ENCODE results near the gene C14orf132. TPM values are rescaled to one million over a fixed set of nuclear protein-coding genes. Genes with fewer than 3 reads are reported as not detected.

The C14orf132 gene
- total and polyA plus RNA-seq, 2 experiments from 2014 or later = 17.0 to 19.3 TPM

DNA sequence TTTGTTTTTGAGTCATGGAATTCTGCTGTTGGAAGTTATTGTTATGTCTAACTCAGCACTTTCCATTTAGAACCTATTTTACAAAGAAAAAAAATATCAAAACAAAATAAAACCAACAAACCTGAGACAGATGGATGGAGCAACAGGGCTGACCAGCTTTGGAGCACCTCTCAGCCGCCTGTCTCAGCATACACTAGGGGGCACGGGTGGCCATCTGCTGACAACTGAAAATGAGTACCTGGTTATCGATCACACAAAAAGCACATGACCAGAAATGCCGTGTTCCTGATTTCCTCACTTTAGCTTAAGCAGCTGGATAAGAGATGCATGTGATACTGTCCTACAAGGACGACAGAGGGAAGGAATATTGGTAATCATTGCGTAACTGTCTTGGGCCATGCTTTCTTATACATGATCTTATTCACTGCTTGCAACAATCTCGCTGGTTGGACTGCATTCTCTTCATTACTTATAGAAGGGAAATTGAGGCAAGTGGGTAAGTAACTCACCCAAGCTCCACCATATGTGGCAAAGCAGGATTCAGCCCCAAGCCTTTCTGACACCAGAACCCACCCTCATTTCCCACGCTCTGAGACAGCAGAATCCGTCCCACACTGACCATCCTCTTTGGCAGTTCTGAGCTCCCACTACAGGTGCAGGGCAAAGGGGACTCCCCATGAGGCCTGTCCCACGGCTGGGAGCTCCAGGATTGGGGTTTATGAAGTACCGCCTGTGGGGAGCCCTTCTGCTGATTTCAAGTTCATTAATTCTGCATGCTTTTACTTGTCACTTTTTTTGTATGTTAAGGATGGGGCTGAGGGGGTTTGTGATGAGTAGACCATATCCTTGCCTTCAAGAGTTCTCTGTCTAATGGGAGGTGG is 43.5 kb downstream of the C14orf132 start:
- no peaks in the 10 kb centered on the region for H3K27me3 ChIP-seq
- no peak overlapping the region for H3K27ac ChIP-seq
- 90% methylated on average over 11 of the region's 11 CpGs for WGBS (ENCODE audit: low lambda C conversion rate, missing lambda C conversion rate)
- TF ChIP-seq, protein P1, sequence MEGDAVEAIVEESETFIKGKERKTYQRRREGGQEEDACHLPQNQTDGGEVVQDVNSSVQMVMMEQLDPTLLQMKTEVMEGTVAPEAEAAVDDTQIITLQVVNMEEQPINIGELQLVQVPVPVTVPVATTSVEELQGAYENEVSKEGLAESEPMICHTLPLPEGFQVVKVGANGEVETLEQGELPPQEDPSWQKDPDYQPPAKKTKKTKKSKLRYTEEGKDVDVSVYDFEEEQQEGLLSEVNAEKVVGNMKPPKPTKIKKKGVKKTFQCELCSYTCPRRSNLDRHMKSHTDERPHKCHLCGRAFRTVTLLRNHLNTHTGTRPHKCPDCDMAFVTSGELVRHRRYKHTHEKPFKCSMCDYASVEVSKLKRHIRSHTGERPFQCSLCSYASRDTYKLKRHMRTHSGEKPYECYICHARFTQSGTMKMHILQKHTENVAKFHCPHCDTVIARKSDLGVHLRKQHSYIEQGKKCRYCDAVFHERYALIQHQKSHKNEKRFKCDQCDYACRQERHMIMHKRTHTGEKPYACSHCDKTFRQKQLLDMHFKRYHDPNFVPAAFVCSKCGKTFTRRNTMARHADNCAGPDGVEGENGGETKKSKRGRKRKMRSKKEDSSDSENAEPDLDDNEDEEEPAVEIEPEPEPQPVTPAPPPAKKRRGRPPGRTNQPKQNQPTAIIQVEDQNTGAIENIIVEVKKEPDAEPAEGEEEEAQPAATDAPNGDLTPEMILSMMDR (IDR thresholded peaks at IDR 0.05; ENCODE audit: poor library complexity) = no peak
- no peak for TF ChIP-seq EZH2phosphoT487 (IDR thresholded peaks at IDR 0.05; ENCODE audit: low read depth, severe bottlenecking, unreplicated experiment)
- TF ChIP-seq EZH2 (IDR thresholded peaks at IDR 0.05; ENCODE audit: borderline replicate concordance) = no peak
- no peaks in the 10 kb centered on the region for H4K20me1 ChIP-seq (ENCODE audit: insufficient read depth, poor library complexity, severe bottlenecking)
- no peaks in the 10 kb centered on the region for H3K9me3 ChIP-seq (ENCODE audit: low read depth)
- H3K79me2 ChIP-seq = peaks cover 3% of the 10 kb centered on the region
- no peak overlapping the region for H3K4me2 ChIP-seq
- no peak overlapping the region for H3K4me3 ChIP-seq
- peaks cover 3% of the 10 kb centered on the region for H3K4me1 ChIP-seq (ENCODE audit: insufficient read depth)
- no peaks in the 10 kb centered on the region for H3K9me2 ChIP-seq (replicated peaks; ENCODE audit: insufficient read depth)
- no peaks in the 10 kb centered on the region for H3K36me3 ChIP-seq (replicated peaks; ENCODE audit: insufficient read depth, low read depth)
- H2AFZ ChIP-seq = no peak overlapping the region
- DNase-seq (ENCODE audit: low spot score) = no peak

DNA sequence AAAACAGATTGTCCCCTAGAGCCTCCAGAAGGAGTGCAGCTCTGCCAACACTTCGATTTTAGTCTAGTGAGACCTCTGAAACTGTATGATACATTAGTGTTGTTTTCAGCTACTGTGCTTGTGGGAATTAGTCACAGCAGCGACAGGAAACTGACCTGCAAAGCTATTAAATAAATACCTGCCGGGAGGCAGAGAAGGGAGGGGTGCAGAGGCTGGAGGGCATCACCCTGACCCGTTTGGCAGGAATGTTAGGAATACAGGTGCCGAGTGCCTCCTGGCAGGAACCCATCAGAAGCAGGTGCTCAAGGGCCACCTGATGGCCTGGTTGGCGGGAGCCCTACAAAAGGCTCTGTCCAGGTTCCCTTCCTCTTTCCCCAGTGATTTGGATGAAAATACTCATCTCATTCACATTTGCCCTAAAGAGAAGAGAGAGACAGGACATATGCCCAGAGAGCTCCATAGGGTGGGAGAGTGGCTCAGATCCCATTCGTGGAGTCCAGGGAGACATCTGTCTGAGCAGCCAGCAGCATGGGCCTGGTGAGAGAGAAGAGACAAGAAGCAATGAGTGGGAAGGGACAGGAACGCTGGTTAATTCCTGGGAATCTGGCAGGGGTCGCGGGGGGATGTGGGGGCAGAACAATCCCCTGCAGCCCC is 44.6 kb downstream of the C14orf132 start:
- Histone ChIP-seq H3K36me3 (replicated peaks; ENCODE audit: insufficient read depth, low read depth) (no peaks in the 10 kb centered on the region), H3K4me1 (ENCODE audit: insufficient read depth) (peaks cover 2% of the 10 kb centered on the region), H3K79me2 (peaks cover 3% of the 10 kb centered on the region), H2AFZ (no peak overlapping the region), H3K4me3 (no peak overlapping the region), H3K9me3 (ENCODE audit: low read depth) (no peaks in the 10 kb centered on the region), H3K27ac (no peak overlapping the region), H3K4me2 (no peak overlapping the region), H3K9me2 (replicated peaks; ENCODE audit: insufficient read depth) (no peaks in the 10 kb centered on the region), H4K20me1 (ENCODE audit: insufficient read depth, poor library complexity, severe bottlenecking) (no peaks in the 10 kb centered on the region), H3K27me3 (no peaks in the 10 kb centered on the region)
- TF ChIP-seq, protein P1 (IDR thresholded peaks at IDR 0.05; ENCODE audit: poor library complexity) = no peak
- no peak for DNase-seq (ENCODE audit: low spot score)
- WGBS (ENCODE audit: low lambda C conversion rate, missing lambda C conversion rate) = 82% methylated on average over 10 of the region's 10 CpGs

DNA sequence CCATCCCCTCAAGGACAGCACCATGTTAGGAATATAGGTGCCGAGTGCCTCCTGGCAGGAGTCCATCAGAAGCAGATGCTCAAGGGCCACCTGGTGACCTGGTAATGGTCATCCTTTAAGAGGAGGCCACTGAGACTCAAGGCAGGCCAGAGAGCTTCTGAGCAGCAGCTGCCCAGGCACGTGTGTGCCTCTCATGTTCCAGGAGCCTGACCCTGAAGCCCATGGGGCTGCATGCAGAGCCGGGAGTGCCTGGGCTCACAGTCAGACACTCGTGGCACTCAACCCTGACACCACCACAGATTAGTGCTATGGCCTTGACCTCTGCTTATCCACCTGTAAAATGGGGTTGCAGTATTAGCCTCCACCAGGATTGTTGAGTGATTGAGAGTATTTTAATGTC is 45.6 kb downstream of the C14orf132 start:
- H3K4me2 ChIP-seq = no peak overlapping the region
- no peak overlapping the region for H2AFZ ChIP-seq
- H3K9me3 ChIP-seq (ENCODE audit: low read depth) = no peaks in the 10 kb centered on the region
- H3K36me3 ChIP-seq (replicated peaks; ENCODE audit: insufficient read depth, low read depth) = no peaks in the 10 kb centered on the region
- H3K4me1 ChIP-seq (ENCODE audit: insufficient read depth) = no peaks in the 10 kb centered on the region
- H3K9me2 ChIP-seq (replicated peaks; ENCODE audit: insufficient read depth) = no peaks in the 10 kb centered on the region
- WGBS (ENCODE audit: low lambda C conversion rate, missing lambda C conversion rate) = 92% methylated on average over 4 of the region's 4 CpGs
- H3K27me3 ChIP-seq = no peaks in the 10 kb centered on the region
- H3K4me3 ChIP-seq = no peak overlapping the region
- H3K27ac ChIP-seq = no peak overlapping the region
- peaks cover 3% of the 10 kb centered on the region for H3K79me2 ChIP-seq
- TF ChIP-seq, protein P1 (IDR thresholded peaks at IDR 0.05; ENCODE audit: poor library complexity) = no peak
- no peak for TF ChIP-seq EZH2 (IDR thresholded peaks at IDR 0.05; ENCODE audit: borderline replicate concordance)
- TF ChIP-seq EZH2phosphoT487 (IDR thresholded peaks at IDR 0.05; ENCODE audit: low read depth, severe bottlenecking, unreplicated experiment) = no peak
- no peak for DNase-seq (ENCODE audit: low spot score)
- H4K20me1 ChIP-seq (ENCODE audit: insufficient read depth, poor library complexity, severe bottlenecking) = no peaks in the 10 kb centered on the region
